Measurements from ENCODE around the gene RAB20.
"Not testable (repeated sequence)": the region's sequence is repeated elsewhere in the genome, so short reads cannot be mapped to it uniquely, and the experiment has no call there.

Gene RAB20

DNA sequence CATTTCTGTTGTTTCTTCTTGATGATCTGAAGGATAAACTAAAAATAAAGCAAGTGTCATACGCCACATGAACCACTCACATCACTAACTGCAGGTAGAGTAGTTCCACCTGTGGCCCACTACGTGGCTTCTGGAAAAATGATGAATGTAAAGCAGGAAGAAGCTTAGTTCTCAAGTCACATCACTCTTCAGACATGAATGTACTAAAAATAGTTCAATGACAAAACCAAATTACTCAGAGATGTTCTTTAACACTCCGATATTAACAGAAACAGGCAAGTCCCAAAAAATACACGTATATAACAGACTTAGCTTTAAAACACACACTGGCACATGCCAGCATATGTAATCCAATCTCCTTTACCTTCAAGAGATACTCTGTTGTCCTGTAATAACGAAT is 21.6 kb downstream of the RAB20 start:
- no peak overlapping the region for H3K4me3 ChIP-seq (ENCODE audit: low read length)
- no peak for DNase-seq (ENCODE audit: low read depth)
- TF ChIP-seq, protein P1, sequence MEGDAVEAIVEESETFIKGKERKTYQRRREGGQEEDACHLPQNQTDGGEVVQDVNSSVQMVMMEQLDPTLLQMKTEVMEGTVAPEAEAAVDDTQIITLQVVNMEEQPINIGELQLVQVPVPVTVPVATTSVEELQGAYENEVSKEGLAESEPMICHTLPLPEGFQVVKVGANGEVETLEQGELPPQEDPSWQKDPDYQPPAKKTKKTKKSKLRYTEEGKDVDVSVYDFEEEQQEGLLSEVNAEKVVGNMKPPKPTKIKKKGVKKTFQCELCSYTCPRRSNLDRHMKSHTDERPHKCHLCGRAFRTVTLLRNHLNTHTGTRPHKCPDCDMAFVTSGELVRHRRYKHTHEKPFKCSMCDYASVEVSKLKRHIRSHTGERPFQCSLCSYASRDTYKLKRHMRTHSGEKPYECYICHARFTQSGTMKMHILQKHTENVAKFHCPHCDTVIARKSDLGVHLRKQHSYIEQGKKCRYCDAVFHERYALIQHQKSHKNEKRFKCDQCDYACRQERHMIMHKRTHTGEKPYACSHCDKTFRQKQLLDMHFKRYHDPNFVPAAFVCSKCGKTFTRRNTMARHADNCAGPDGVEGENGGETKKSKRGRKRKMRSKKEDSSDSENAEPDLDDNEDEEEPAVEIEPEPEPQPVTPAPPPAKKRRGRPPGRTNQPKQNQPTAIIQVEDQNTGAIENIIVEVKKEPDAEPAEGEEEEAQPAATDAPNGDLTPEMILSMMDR (conservative IDR thresholded peaks at IDR 0.05; ENCODE audit: low read length) = no peak

DNA sequence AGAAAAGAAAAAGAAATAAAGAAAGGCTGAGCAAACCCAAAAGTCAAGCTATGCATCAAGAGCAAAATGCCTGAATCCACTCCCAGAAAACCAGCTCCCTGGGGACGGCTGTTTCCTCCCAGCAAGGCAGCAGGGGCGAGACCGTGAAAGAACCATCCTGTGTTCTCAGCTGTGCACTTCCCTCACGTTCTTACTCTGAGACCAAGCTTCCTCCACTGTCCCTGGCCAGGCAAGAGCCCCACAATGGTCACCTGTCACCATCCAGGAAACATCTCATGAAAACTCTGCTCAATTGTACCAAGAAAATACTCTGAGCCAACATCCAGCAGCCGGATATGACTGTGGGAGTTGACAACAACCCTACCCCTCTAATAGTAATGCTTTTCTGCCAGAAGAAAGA is 22.9 kb downstream of the RAB20 start:
- no peak for DNase-seq (ENCODE audit: low read depth)
- no peak overlapping the region for H3K4me3 ChIP-seq (ENCODE audit: low read length)
- TF ChIP-seq, protein P1 (conservative IDR thresholded peaks at IDR 0.05; ENCODE audit: low read length) = no peak

DNA sequence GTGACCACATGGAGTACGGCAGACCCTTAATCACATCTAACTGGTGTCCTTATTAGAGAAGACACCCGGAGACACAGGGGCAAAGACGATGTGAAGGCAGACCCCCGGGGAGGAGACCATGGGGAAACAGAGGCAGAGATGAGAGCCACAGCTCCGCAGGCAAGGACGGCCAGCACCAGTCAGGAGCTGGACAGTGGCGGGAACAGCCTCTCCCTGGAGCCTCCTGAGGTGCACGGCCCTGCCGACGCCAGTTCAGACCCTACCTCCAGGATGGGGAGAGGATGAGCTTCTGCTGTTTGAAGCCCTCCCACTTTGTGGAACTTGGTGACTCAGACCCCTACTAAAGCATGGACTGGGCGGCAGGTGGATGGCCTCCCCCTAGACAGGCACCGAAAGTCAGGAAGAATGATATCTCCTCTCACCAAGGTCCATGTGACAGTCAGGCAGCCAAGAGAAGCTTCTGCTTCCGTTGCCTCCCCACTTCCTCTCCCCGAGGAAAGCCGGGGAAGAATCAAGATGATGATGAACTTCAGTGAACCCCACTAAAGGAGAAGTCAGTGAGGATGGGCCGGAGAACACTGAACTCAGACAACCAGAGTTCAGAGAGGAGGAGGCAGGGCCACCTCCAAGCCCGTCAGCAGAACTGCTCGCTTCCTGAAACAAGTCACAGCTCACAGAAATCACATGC is 25.4 kb downstream of the RAB20 start:
- no peak overlapping the region for H3K4me3 ChIP-seq (ENCODE audit: low read length)
- TF ChIP-seq, protein P1 (conservative IDR thresholded peaks at IDR 0.05; ENCODE audit: low read length) = no peak
- no peak for DNase-seq (ENCODE audit: low read depth)

DNA sequence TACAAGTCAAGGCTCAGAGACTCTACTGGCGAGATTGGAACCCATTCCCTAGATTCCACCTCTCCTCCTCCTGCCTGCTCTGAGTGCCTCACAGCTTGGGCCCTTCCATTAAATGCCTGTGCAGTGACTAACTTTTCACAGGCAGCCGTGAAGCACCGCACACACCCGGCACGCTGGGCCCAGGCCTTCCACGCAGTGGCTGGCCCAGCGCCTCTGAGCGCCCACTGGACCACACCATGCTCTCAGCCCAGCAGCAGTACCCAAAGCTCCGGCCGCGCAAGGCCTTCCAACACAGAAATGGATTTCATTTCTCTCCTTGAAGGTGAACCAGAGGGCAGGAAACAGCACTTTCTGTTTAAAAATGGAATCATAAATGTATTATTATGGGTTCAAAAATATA is 26.0 kb downstream of the RAB20 start:
- TF ChIP-seq, protein P1 (conservative IDR thresholded peaks at IDR 0.05; ENCODE audit: low read length) = no peak
- DNase-seq (ENCODE audit: low read depth) = no peak
- H3K4me3 ChIP-seq (ENCODE audit: low read length) = no peak overlapping the region

DNA sequence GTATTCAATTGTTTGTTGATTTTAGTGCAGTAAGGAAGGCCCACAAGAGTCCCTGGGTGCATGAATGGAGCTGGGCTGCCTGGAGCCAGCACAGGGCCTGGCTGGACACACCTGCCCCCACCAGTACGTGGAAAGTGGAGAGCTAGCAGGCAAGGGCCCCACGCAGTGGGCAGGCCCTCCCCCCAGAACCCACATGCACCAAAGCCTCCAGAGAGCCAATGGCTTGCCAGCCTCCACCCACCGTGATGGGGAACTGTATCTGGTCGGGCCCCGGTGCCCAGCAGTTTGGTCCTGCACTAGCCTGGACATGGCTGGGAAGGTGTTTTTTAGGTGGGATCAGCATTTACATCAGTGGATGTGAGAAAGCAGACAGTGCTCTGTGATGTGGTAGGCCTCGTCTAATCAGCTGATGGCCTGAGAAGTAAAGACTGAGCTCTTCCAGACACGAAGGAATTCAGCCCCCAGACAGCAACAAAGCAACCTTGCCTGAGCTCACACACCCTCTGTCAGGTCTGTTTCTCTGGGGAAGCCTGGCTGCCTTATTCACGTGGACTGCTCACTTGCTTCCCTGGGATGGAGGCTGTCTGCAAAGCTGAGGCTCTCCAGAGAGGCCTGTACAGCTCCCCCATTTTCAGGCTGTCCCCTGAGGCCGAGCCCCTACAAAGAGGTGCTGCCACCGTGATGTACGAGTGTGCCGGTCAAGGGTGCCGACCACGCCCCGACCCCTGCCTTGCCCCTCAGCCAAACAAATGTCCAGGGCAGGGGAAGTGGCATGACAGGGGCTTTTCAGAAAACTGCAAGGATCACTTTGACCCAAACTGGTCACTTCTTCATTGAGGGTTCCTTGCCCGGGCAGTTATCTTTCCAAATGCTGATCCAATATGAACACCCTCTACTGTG is 27.5 kb downstream of the RAB20 start:
- DNase-seq (ENCODE audit: low read depth) = no peak
- TF ChIP-seq, protein P1 (conservative IDR thresholded peaks at IDR 0.05; ENCODE audit: low read length) = no peak
- no peak overlapping the region for H3K4me3 ChIP-seq (ENCODE audit: low read length)

DNA sequence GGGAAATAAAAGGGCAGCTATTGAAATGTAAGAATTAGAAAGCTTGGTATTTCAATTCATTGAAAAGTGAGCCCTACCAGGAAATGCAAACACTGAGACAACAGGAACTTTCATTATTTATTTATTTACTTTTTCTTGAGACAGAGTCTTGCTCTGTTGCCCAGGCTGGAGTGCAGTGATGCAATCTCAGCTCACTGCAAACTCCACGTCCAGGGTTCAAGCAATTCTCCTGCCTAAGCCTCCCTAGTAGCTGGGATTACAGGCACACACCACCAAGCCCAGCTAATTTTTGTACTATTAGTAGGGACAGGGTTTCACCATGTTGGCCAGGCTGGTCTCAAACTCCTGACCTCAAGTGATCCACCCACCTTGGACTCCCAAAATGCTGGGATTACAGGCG is 29.3 kb downstream of the RAB20 start:
- H3K4me3 ChIP-seq (ENCODE audit: low read length); DNase-seq (ENCODE audit: low read depth): not testable (repeated sequence)

DNA sequence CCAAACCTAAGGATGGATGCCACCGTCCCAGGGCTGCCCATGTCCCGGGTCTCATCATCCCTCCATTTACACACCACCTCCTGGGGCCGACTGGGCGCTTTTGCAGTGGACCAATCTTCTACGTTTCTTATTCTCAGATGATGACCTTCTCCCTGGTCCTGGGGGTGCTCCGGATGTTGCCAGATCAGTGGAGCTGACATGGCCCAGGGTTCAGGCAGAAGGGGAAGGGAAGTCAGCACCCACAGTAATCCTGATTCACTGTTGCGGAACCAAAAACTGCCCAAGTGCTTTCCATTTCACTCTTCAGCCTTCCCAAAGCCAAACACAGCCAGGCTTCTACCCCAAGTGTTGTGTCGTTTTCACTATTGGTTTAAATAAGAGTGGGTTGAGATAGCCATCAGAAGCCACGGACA is 29.8 kb downstream of the RAB20 start:
- no peak overlapping the region for H3K4me3 ChIP-seq (ENCODE audit: low read length)
- TF ChIP-seq, protein P1 (conservative IDR thresholded peaks at IDR 0.05; ENCODE audit: low read length) = no peak
- no peak for DNase-seq (ENCODE audit: low read depth)
